Lung (tissue), 12 donors: Measurements from ENCODE around the gene TRPM3. TPM values are rescaled to one million over a fixed set of nuclear protein-coding genes. Genes with fewer than 3 reads are reported as not detected.

ENCODE experiments used
- ATAC-seq: fragments of 200-7000 bp; cut with Tn5 transposase; one replicate; pipeline ENCODE4 v1.9.1; 2020; ENCODE audit warnings: moderate number of reproducible peaks; ENCODE audit not compliant: insufficient read depth, low FRiP score
- DNase-seq, 3 donors: peaks; one replicate each; pipeline ENCODE4 v3.0.0-alpha.2; 2013 to 2017
- H3K27ac ChIP-seq, 2 donors: one replicate each; pipeline ENCODE4 v1.5.1; 2013; ENCODE audit warnings: mild to moderate bottlenecking in 2 of 2, moderate library complexity in 2 of 2, control low read depth in 1 of 2, inconsistent platforms in 1 of 2, low read depth in 1 of 2, low read length in 1 of 2
- H3K27me3 ChIP-seq, 3 donors: one replicate each; pipeline ENCODE4 v1.5.1; 2013; ENCODE audit warnings: low read length in 2 of 3; ENCODE audit not compliant: control insufficient read depth in 3 of 3, insufficient read depth in 3 of 3
- H3K36me3 ChIP-seq, 4 donors: one replicate each; pipeline ENCODE4 v1.5.1; 2013; ENCODE audit warnings: low read length in 4 of 4, mild to moderate bottlenecking in 1 of 4, moderate library complexity in 1 of 4; ENCODE audit not compliant: control insufficient read depth in 4 of 4, insufficient read depth in 4 of 4
- H3K4me1 ChIP-seq, 5 donors: one replicate each; pipeline ENCODE4 v1.5.1; 2013; ENCODE audit warnings: low read length in 5 of 5, mild to moderate bottlenecking in 2 of 5, moderate library complexity in 1 of 5; ENCODE audit not compliant: control insufficient read depth in 5 of 5, insufficient read depth in 5 of 5
- H3K4me3 ChIP-seq: one replicate; pipeline ENCODE4 v1.5.1; 2013; ENCODE audit warnings: mild to moderate bottlenecking, control low read depth, moderate library complexity
- H3K9ac ChIP-seq, 2 donors: one replicate each; pipeline ENCODE4 v1.5.1; 2013; ENCODE audit warnings: low read length in 2 of 2, control low read depth in 1 of 2; ENCODE audit not compliant: insufficient read depth in 1 of 2
- H3K9me3 ChIP-seq, 4 donors: one replicate each; pipeline ENCODE4 v1.5.1; 2013; ENCODE audit warnings: low read length in 3 of 4, mild to moderate bottlenecking in 1 of 4, moderate library complexity in 1 of 4; ENCODE audit not compliant: control insufficient read depth in 4 of 4, insufficient read depth in 3 of 4
- whole genome bisulfite sequencing, 2 donors: extraction: QIAGEN DNeasy Blood & Tissue Kit; methylation state at CpG; one replicate each; pipeline ENCODE4 v1.1.7; 2013; 5-methylcytosine and 5-hydroxymethylcytosine counted together
- polyA plus RNA-seq, 2 donors: library from polyadenylated mRNA; stranded (reverse); fragments of 200-250 nt; gene quantifications; one replicate each; pipeline ENCODE4 v1.2.1, GENCODE V29; 2013
- total RNA-seq, 2 donors: library from RNA; depleted of rRNA in 1 of 2; stranded (reverse); fragments of >200 nt in 1 of 2; gene quantifications; one replicate each; pipeline ENCODE4 v1.2.1, GENCODE V29; 2014 to 2021
- TF ChIP-seq, protein P1 (sequence below): IDR thresholded peaks from 2 replicates; pipeline ENCODE4 v1.5.1; 2012; ENCODE audit warnings: mild to moderate bottlenecking; ENCODE audit errors: control extremely low read depth, extremely low read depth
- donor health status: control.
- donor health status: control.
- donor health status: Bipolar disorder and iron deficiency.
- donor health status: healthy.
- donor health status: DM: yes; HTN: yes; CAD: no.

TRPM3 gene
- total and polyA plus RNA-seq, 4 donors, result 0.02 to 1.4 (median 0.49) TPM; not detected in 1

DNA sequence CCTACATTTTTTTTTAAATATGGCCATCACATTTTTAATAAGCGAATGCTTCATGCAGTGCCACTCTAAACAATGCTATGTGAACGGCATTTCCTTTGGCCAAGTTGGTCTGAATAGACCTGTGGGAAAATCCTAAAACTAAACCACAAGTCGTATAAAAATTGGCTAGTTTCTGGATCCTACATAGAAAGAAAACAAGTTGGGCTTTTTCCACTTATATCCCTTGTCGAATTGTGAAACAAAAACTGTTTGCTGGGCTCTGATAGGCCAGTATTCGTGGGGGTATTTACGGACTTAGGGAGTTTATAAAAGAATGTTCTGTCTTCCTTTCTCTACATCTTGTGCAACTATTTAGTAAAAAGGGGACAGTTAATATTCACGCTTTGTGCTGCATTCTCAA, 553.9 kb downstream of the TRPM3 start:
- WGBS, 2 donors, result 90 to 93% methylated on average over 7 of the region's 7 CpGs
- H3K9me3 ChIP-seq, result no peaks in the 10 kb centered on the region
- H3K36me3 ChIP-seq, result no peaks in the 10 kb centered on the region
- H3K9ac ChIP-seq, result no peak overlapping the region
- ATAC-seq (no peak), DNase-seq (no peak)
- no peaks in the 10 kb centered on the region for H3K27me3 ChIP-seq
- TF ChIP-seq, protein P1, sequence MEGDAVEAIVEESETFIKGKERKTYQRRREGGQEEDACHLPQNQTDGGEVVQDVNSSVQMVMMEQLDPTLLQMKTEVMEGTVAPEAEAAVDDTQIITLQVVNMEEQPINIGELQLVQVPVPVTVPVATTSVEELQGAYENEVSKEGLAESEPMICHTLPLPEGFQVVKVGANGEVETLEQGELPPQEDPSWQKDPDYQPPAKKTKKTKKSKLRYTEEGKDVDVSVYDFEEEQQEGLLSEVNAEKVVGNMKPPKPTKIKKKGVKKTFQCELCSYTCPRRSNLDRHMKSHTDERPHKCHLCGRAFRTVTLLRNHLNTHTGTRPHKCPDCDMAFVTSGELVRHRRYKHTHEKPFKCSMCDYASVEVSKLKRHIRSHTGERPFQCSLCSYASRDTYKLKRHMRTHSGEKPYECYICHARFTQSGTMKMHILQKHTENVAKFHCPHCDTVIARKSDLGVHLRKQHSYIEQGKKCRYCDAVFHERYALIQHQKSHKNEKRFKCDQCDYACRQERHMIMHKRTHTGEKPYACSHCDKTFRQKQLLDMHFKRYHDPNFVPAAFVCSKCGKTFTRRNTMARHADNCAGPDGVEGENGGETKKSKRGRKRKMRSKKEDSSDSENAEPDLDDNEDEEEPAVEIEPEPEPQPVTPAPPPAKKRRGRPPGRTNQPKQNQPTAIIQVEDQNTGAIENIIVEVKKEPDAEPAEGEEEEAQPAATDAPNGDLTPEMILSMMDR, result no peak
- peaks cover 0 to 24% (median 7%) of the 10 kb centered on the region in 5 donors for H3K4me1 ChIP-seq
- no peak overlapping the region for H3K4me3 ChIP-seq
- no peak overlapping the region for H3K27ac ChIP-seq

- DNase-seq, result peak in 1 of 3 donors; percentile 48
- Histone ChIP-seq H3K4me3 (no peak overlapping the region), H3K27ac (no peak overlapping the region), H3K36me3 (no peaks in the 10 kb centered on the region), H3K27me3 (no peaks in the 10 kb centered on the region), H3K4me1 (peaks cover 0 to 24% (median 7%) of the 10 kb centered on the region in 5 donors), H3K9me3 (no peaks in the 10 kb centered on the region), H3K9ac (no peak overlapping the region)
- WGBS, 2 donors, result 81 to 89% methylated on average over 4 of the region's 4 CpGs
- TF ChIP-seq, protein P1, result no peak
- no peak for ATAC-seq
Observed at GRCh38 chr9:70566751-70567150, 554.7 kb downstream of the TRPM3 start.

GRCh38 chr9:70566066-70566465, 555.4 kb downstream of the TRPM3 start:
- TF ChIP-seq, protein P1, result no peak
- DNase-seq (no peak), ATAC-seq (no peak)
- Histone ChIP-seq H3K9me3 (no peaks in the 10 kb centered on the region), H3K36me3 (no peaks in the 10 kb centered on the region), H3K9ac (no peak overlapping the region), H3K4me3 (no peak overlapping the region), H3K4me1 (peaks cover 0 to 29% (median 7%) of the 10 kb centered on the region in 5 donors), H3K27ac (no peak overlapping the region), H3K27me3 (no peaks in the 10 kb centered on the region)
- 85 to 88% methylated on average over 3 of the region's 3 CpGs for WGBS, 2 donors
